ENCODE measurements around the gene CDH5. TPM values are rescaled to one million over a fixed set of nuclear protein-coding genes. Genes with fewer than 3 reads are reported as not detected.

CDH5 gene
- total and polyA plus RNA-seq, 4 donors = 29.9 to 196 (median 81.1) TPM

- Histone ChIP-seq H3K9me3 (ENCODE audit: control insufficient read depth in 4 of 4, insufficient read depth in 3 of 4, low read length in 3 of 4) (peaks cover 0 to 4% (median 4%) of the 10 kb centered on the region in 4 donors), H3K27ac (ENCODE audit: low read depth in 1 of 2, low read length in 1 of 2) (peak overlapping the region; percentile 71 to 79), H3K36me3 (ENCODE audit: control insufficient read depth in 4 of 4, insufficient read depth in 4 of 4, low read length in 4 of 4) (peaks cover 0 to 14% (median 3%) of the 10 kb centered on the region in 4 donors), H3K27me3 (ENCODE audit: control insufficient read depth in 3 of 3, insufficient read depth in 3 of 3, low read length in 2 of 3) (peaks cover 0 to 4% (median 0%) of the 10 kb centered on the region in 3 donors), H3K4me1 (ENCODE audit: control insufficient read depth in 5 of 5, insufficient read depth in 5 of 5, low read length in 5 of 5) (peaks cover 0 to 29% (median 12%) of the 10 kb centered on the region in 5 donors), H3K4me3 (no peak overlapping the region), H3K9ac (ENCODE audit: insufficient read depth in 1 of 2, low read length in 2 of 2) (peak overlapping the region; percentile 72 to 95)
- DNase-seq (peak; percentile 93 to 99 (median 99)), ATAC-seq (ENCODE audit: insufficient read depth, low FRiP score) (no peak)
- TF ChIP-seq CTCF (IDR thresholded peaks at IDR 0.05; ENCODE audit: control extremely low read depth, extremely low read depth) = no peak
- WGBS, 2 donors = 36 to 57% methylated on average over 5 of the region's 5 CpGs
Measured at GRCh38 chr16:66408163-66409048, 41.9 kb downstream of the CDH5 start.

GRCh38 chr16:66409156-66409555 is 42.7 kb downstream of the CDH5 start:
- no peak overlapping the region for H3K4me3 ChIP-seq
- no peak overlapping the region for H3K27ac ChIP-seq (ENCODE audit: low read depth in 1 of 2, low read length in 1 of 2)
- peaks cover 0 to 29% (median 12%) of the 10 kb centered on the region in 5 donors for H3K4me1 ChIP-seq (ENCODE audit: control insufficient read depth in 5 of 5, insufficient read depth in 5 of 5, low read length in 5 of 5)
- H3K9me3 ChIP-seq (ENCODE audit: control insufficient read depth in 4 of 4, insufficient read depth in 3 of 4, low read length in 3 of 4) = peaks cover 0 to 4% (median 3%) of the 10 kb centered on the region in 4 donors
- TF ChIP-seq CTCF (IDR thresholded peaks at IDR 0.05; ENCODE audit: control extremely low read depth, extremely low read depth) = no peak
- H3K36me3 ChIP-seq (ENCODE audit: control insufficient read depth in 4 of 4, insufficient read depth in 4 of 4, low read length in 4 of 4) = peaks cover 0 to 14% (median 3%) of the 10 kb centered on the region in 4 donors
- ATAC-seq (ENCODE audit: insufficient read depth, low FRiP score) = no peak
- peak overlapping the region; percentile 72 to 95 for H3K9ac ChIP-seq (ENCODE audit: insufficient read depth in 1 of 2, low read length in 2 of 2)
- peaks cover 0 to 4% (median 0%) of the 10 kb centered on the region in 3 donors for H3K27me3 ChIP-seq (ENCODE audit: control insufficient read depth in 3 of 3, insufficient read depth in 3 of 3, low read length in 2 of 3)
- peak in 2 of 3 donors; percentile 34 to 44 for DNase-seq
- whole genome bisulfite sequencing, 2 donors = 63 to 75% methylated on average over 5 of the region's 5 CpGs

- H3K4me3 ChIP-seq = no peak overlapping the region
- H3K4me1 ChIP-seq (ENCODE audit: control insufficient read depth in 5 of 5, insufficient read depth in 5 of 5, low read length in 5 of 5) = peaks cover 0 to 22% (median 9%) of the 10 kb centered on the region in 5 donors
- H3K9me3 ChIP-seq (ENCODE audit: control insufficient read depth in 4 of 4, insufficient read depth in 3 of 4, low read length in 3 of 4) = peaks cover 0 to 5% (median 4%) of the 10 kb centered on the region in 4 donors
- H3K27me3 ChIP-seq (ENCODE audit: control insufficient read depth in 3 of 3, insufficient read depth in 3 of 3, low read length in 2 of 3) = no peaks in the 10 kb centered on the region
- no peak for DNase-seq
- ATAC-seq (ENCODE audit: insufficient read depth, low FRiP score) = no peak
- TF ChIP-seq CTCF (IDR thresholded peaks at IDR 0.05; ENCODE audit: control extremely low read depth, extremely low read depth) = no peak
- no peak overlapping the region for H3K9ac ChIP-seq (ENCODE audit: insufficient read depth in 1 of 2, low read length in 2 of 2)
- peaks cover 0 to 14% (median 3%) of the 10 kb centered on the region in 4 donors for H3K36me3 ChIP-seq (ENCODE audit: control insufficient read depth in 4 of 4, insufficient read depth in 4 of 4, low read length in 4 of 4)
- no peak overlapping the region for H3K27ac ChIP-seq (ENCODE audit: low read depth in 1 of 2, low read length in 1 of 2)
Measured at GRCh38 chr16:66412182-66412581, 45.7 kb downstream of the CDH5 start.
